GM12878 (cell line): ENCODE data around the gene HCN3. TPM values are rescaled to one million over a fixed set of nuclear protein-coding genes. Genes with fewer than 3 reads are reported as not detected.

Source experiments
- CBX5 ChIP-seq: sonication (generic); IDR thresholded peaks from 2 replicates; pipeline ENCODE4 v1.6.1; 2016; ENCODE audit warnings: low read depth, moderate library complexity, mild to moderate bottlenecking, inconsistent platforms
- CEBPB ChIP-seq, 2 experiments: fragments of 150-350 bp in 1 of 2; IDR thresholded peaks; 2 replicates each; pipeline ENCODE4 v1.6.1; 2012 to 2014; ENCODE audit warnings: low read depth in 2 of 2, low read length in 2 of 2, borderline replicate concordance in 1 of 2, inconsistent platforms in 1 of 2
- ESRRA ChIP-seq: IDR thresholded peaks from 2 replicates; pipeline ENCODE4 v1.6.1; 2012; ENCODE audit warnings: mild to moderate bottlenecking, low read length, improper control_type of control experiment
- HDAC2 ChIP-seq: fragments of 200-600 bp; sonication (generic); IDR thresholded peaks from 2 replicates; pipeline ENCODE4 v1.6.1; 2017
- HDGF ChIP-seq: fragments of 450-650 bp; IDR thresholded peaks from 2 replicates; pipeline ENCODE4 v1.6.1; 2016; ENCODE audit warnings: antibody characterized with exemption
- IRF4 ChIP-seq: IDR thresholded peaks from 2 replicates; pipeline ENCODE4 v1.6.1; 2011; ENCODE audit warnings: low read depth, low read length
- MEF2A ChIP-seq: IDR thresholded peaks from 2 replicates; pipeline ENCODE4 v1.6.1; 2011; ENCODE audit warnings: low read depth, mild to moderate bottlenecking, low read length, moderate library complexity; ENCODE audit not compliant: insufficient read depth
- RAD21 ChIP-seq: IDR thresholded peaks from 2 replicates; pipeline ENCODE4 v1.6.1; 2011; ENCODE audit warnings: mild to moderate bottlenecking, low read depth, low read length, moderate library complexity; ENCODE audit not compliant: insufficient read depth
- REST ChIP-seq: IDR thresholded peaks from 2 replicates; pipeline ENCODE4 v1.6.1; 2012; ENCODE audit warnings: mild to moderate bottlenecking, low read depth, low read length
- RUNX3 ChIP-seq: IDR thresholded peaks from 2 replicates; pipeline ENCODE4 v1.6.1; 2012; ENCODE audit warnings: low read length, inconsistent platforms
- polyA plus RNA-seq, 11 experiments: library from polyadenylated mRNA; depleted of rRNA in 4 of 11; unstranded in 6 of 11; stranded (reverse) in 5 of 11; fragments of >200 nt; fragmentation: Nextera tagmentation in 4 of 11; fragmentation: Illumina TruSeq in 1 of 11; extraction: Ambion mirVana in 4 of 11; extraction: Trizol in 1 of 11; gene quantifications; 1 replicate in 1 of 11; 2 replicates in 10 of 11; pipeline versions ENCODE4 v1.2.1 to v1.2.3, GENCODE V29; 2011 to 2016; ENCODE audit warnings: inconsistent platforms in 2 of 11, missing spikeins in 2 of 11, low read depth in 1 of 11
- total RNA-seq, 4 experiments: library from RNA; depleted of rRNA in 3 of 4; stranded (reverse); fragments of >200 nt in 3 of 4; fragmentation: Illumina TruSeq in 1 of 4; extraction: Trizol in 1 of 4; gene quantifications; 2 replicates each; pipeline versions ENCODE4 v1.2.1 to v1.2.3, GENCODE V29; 2013 to 2021

Gene HCN3
- total and polyA plus RNA-seq, 10 of the 15 experiments (the other 5 are each of a cell fraction or from before 2014, with no cell fraction given): 0.08 to 4.1 (median 1.8) TPM

- no peak for TF ChIP-seq HDAC2
- TF ChIP-seq MEF2A: no peak
- TF ChIP-seq RAD21: peak; percentile 24; the same call in 1 of the 2 replicates
- TF ChIP-seq REST: 0 out of 2 replicates have a peak, but pooled peaks have one; percentile 7
- TF ChIP-seq HDGF: no peak
- TF ChIP-seq ESRRA: no peak
- TF ChIP-seq IRF4: no peak
- no peak for TF ChIP-seq CBX5
- no peak for TF ChIP-seq RUNX3
- no peak for TF ChIP-seq CEBPB (IDR thresholded peaks at IDR 0.05; ENCODE audit: borderline replicate concordance in 1 of 2, low read depth in 2 of 2, low read length in 2 of 2)
Observed at GRCh38 chr1:155277070-155277901, at the start of gene HCN3 (continued).
